HUDEP-2 (cell line): Measurements from ENCODE around the gene SHH.
"Not testable (repeated sequence)": the region's sequence is repeated elsewhere in the genome, so short reads cannot be mapped to it uniquely, and the experiment has no call there.

Source experiments
- DNase-seq, 76 experiments: peaks; one replicate each; lab custom pipeline; 2025; ENCODE audit not compliant: unreplicated experiment in 76 of 76; lab: John Stamatoyannopoulos, UW

The SHH gene

DNA sequence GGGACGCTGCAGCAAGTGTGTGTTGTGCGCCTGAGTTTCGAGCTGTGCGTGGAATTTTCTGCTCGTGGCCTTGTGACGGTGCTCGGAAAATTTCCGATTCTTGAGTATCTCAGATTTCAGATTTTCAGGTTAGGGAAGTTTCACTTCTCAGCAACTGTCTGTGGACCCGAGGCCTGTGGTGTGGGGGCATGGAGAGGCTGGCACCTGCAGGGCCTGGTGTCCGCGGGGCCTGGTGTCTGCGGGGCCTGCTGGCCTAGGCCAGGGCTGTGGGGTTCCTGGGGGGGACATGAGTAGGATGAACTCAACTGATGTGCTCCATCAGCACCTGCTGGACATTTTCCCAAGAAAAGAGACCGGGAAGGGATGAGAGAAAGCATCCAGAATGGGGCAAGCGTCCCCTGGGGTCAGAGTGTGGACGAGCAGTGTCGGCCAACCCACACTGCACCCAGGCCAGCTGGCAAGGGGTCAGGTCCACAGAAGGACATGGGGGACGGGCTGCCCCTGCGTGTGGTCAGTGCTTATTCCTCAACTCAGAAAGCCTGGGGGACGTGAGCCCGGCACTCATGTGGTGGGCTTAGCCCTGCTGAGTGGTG lies 31.3 kb upstream of the SHH start:
- no peak for DNase-seq

DNA sequence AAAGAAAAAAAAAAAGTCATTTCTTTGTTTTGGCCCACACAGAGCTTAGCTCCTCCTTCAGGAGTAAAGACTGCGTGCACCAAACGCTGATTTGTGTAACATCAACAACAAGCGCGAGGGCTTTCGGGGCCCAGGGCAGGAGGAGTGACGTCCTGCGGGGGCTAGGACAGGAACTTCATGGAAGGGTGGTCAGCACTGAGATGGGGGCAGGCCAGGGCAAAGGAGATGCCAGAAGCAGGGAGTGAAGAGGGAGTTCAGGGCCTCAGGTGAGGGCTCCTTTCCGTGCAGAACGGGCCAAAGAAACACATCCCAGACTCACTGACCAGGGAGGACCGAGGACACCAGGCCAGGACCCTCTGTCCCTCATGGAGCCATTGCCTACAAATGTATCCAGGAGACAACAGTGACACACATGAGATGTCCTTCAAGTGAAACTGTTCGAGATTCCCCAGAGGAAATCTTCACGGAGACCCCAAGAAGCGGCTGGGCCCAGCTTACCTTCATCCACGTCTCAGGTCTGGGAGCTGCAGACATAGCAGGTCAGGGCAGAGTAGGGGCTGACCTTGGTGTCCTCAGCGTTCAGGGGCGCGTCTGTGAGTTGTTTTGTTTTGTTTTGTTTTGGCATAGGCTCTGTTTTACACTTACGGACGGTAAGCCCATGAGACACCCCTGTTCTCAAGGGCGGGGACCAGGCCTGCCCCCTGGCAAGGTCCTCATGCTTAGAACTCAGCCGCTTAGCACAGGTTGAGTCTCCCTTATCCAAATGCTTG lies 30.4 kb upstream of the SHH start:
- no peak for DNase-seq

- no peak for DNase-seq
Measured at GRCh38 chr7:155840909-155841308, 28.6 kb upstream of the SHH start.

DNA sequence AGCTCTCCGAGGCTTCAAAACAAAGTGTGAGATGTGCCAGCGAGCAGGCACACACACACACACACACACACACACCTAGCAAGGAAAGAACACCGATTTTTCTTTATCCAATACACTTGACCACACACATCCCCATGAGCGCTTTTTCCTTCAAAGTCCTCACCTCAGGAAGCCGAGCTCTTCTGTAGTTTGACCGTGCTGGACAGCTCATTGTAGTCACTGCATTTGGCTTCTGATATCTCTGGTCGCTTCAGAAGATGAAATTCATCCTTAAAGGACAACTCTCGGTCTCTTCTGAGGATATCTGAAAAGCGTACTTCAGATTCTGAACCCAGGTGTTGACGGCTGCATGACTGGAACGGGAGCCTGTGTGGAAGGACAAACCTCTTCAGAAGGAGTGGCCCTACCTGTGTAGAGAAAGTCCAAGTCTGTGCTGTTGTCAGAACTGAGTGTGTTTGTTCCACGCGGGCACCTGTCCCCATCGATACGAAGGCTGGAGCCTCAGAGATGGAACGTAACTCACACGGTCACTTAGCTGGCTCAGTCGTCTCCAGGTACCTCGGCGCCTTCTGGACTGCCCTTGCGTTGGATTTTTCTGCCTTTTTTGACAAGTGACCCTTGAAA lies 28.1 kb upstream of the SHH start:
- DNase-seq: no peak

GRCh38 chr7:155839461-155839860 lies 27.2 kb upstream of the SHH start:
- DNase-seq: no peak

DNA sequence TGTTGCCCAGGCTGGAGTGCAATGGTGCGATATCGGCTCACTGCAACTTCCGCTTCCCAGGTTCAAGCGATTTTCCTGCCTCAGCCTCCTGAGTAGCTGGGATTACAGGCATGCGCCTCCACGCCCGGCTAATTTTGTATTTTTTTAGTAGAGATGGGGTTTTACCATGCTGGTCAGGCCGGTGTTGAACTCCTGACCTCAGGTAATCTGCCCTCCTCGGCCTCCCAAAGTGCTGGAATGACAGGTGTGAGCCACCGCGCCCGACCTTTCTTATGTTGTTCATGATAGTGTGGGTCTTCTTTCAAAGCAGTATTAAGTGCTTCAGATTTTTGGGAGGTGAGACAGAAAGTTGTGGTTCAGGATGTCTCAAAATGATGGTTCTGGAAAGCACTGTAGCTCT lies 26.0 kb upstream of the SHH start:
- not testable (repeated sequence) for DNase-seq

GRCh38 chr7:155837126-155837479 lies 24.8 kb upstream of the SHH start:
- no peak for DNase-seq

DNA sequence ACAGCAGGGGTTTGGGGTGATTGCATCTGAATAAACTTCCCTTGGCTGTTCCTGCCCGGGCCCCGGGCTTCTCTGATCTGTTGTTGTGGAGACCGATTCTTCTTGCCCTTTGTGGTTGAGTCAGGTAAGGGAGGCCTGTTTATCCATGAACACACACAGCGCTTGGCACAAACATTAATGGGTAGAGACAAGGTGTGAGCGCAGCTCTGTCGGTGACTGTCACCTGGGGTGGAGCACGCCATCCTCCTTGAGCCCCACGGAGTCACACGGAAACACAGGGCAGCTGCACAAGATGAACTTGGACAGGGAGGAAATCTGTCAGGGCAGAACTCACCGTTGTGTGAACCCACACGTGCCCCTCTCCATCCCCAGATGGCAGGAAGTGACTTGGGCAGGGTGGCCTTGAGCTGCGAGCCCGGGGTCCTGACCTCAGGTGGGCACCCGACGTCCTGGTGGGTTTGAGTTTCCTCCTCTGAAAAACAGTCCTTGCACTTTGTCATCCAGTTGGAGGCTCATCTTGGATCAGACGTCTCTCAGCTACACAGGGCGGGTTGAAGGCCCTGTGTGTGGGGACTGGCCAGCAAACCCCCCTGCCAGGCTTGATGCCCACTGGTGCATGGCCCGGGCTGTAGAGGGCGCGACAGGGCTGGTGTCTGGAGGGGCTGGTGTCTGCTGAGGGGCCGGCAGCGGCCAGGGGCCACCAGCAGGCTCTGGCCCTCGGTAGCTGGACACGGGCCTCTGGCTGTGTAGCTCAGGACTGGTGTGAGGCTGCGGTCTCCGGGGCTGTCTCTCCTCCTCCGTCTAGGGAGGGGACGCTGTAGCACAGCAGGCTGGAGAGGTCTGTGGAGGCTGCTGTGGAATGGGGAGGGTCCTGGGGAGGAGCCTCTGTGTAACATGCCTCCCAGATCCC lies 24.2 kb upstream of the SHH start:
- DNase-seq: no peak

DNA sequence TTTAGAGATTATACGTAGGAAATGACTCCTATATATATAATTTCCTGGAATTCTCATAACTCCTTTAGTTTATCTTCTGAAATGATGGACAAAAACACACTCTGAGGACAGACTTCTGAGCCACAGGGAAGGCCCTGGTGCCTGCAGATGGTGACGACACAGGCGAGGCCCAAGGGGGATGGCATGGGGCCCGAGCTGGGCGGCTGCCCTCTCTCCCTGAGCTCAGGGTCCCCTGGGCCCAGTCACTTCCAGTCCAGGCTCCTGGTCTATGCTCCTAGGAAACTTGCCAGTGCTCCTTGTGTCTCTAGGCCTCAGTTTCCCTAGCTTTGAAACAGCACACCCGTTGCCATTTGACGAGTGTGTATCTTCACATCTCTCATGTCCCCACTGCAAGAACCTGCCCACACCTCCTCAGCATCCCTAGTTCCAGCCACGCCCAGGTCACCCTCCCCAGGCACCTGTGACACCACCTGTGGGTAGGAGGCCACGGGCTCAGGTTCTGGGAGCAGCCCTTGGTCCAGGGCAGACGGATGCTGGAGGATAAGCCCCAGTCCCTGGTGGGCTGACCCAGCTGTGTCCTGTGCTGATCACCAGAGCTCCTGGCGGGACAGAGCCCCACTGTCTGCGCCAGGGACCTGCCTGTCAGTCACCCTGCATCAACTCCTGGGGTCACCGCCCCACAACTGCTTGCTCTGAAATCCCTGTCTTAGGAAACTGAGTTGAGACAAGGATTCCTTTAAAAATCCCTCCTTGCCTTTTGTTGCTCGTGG lies 23.4 kb upstream of the SHH start:
- DNase-seq: no peak

DNA sequence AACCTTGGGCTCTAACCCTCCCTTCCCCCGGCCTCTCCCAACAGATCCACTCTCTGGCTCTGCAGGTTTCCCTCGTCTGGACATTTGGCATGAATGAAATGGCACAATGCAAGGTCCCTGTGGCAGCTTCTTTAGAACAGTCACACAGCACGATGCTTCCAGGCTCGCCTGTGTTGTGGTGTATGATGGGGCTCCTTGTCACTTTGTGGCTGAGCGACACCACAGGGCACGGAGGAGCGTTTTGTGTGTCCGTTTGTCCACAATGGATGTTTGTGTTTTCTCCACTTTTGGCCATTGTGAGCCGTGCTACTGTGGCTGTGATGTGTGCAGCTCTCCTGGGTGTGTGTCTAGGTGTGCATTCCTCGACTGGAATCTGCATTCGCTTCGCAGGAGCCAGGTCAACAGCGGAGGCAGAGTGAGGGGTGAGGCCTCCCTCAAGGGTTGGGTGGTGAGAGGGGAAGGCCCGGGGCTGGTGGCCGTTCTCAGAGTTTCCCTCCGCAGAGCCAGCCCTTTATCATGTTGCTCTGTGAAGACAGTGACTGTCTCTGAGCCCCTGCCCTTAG lies 22.3 kb upstream of the SHH start:
- DNase-seq: no peak

DNA sequence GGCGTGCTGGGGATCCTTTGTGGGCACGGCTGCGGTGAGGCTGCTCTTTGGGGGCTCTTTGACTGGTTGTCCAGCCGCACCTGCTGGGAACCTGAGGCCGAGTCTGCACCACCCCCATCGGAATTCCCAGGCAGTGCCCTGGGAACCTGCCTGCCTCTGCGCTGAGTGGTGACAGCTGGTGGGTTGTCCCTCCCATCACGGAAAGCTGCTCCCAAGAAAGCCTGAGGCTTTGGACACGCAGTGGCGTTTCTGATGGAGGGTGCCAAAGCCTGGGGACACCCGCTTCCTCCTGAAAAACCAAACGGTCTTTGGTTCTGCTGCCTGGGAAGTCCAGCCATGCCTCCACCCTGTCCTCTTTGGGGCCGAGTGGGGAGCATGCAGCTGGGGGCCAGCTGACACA lies 21.4 kb upstream of the SHH start:
- DNase-seq: no peak

GRCh38 chr7:155832581-155832981 lies 20.3 kb upstream of the SHH start:
- no peak for DNase-seq

GRCh38 chr7:155831807-155832524 lies 19.7 kb upstream of the SHH start:
- DNase-seq: no peak

DNA sequence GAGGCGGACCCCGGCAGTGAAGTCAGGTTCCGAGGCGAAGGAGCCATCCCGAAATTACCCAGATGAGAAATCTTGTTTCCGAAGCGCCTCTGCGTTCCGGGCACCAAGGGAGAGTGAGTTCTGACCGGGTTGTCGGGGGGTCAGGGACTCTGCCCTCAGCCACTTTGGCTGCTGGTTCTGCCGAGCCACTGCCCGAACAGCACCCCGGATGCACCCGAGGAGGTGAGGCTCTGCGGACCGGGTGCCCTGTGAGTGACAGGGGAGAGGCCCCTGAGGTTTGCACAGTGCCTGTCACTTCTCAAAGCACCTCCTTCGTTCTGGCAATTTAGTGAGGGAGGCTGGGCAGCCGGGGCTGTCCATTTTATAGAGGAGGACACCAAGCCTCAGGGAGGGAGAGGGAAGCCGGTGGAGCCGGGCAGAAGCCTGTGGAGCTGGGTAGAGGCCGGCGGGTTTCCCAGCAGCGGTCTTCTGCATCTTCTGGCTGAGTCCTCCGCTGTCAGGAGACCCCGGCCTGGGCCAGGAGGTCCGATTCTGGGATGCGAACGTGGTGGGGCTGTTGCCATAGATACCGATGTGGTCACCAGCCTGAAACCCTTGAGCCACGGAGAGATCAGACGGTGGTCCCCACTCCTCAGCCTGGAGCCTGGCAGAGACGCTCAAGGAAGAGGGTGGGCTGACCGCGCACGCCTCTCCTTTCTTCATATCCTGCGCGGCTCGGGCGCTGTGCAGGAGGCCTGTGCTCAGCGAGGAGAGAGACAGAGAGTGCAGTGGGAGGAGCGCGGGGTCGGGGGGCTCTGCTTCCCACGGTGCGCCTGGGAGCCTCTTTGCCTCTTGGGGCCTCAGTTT lies 18.9 kb upstream of the SHH start:
- no peak for DNase-seq

- no peak for DNase-seq
Measured at GRCh38 chr7:155829796-155830470, 17.7 kb upstream of the SHH start.

- no peak for DNase-seq
Measured at GRCh38 chr7:155825336-155825735, 13.1 kb upstream of the SHH start.

- DNase-seq: no peak
Measured at GRCh38 chr7:155824227-155824886, 12.1 kb upstream of the SHH start.

DNA sequence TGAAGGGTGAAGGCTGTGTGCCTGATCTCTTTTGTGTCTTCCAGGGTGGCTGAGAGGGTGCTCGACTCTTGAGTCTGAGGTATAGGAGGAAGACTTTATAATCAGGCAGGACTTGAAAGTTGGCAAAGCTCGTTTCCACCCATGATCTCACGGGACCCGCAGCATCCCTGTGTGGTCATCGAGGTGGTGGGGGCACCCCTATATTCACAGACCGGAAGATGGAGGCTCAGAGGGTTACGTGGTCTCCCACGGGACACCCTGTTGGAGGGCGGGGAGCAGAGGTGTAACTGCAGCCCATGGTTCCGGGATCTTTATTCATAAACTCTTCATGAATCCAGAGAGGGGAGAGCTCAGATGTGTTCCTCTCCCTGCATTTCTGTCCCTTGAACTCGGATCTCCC lies 9.6 kb upstream of the SHH start:
- no peak for DNase-seq
